Hematopoietic multipotent progenitor cell treated with erythropoietin and hydrocortisone succinate and interleukin-3 and kit ligand, for 8 days (in vitro differentiated cells): ENCODE measurements around the gene CACNA2D2.
A peak's percentile ranks its signal among the peaks of the same experiment; 100 is the strongest.

Experiments
- DNase-seq: peaks from one replicate; pipeline ENCODE4 v3.0.0-alpha.2; 2015

The CACNA2D2 gene

DNA sequence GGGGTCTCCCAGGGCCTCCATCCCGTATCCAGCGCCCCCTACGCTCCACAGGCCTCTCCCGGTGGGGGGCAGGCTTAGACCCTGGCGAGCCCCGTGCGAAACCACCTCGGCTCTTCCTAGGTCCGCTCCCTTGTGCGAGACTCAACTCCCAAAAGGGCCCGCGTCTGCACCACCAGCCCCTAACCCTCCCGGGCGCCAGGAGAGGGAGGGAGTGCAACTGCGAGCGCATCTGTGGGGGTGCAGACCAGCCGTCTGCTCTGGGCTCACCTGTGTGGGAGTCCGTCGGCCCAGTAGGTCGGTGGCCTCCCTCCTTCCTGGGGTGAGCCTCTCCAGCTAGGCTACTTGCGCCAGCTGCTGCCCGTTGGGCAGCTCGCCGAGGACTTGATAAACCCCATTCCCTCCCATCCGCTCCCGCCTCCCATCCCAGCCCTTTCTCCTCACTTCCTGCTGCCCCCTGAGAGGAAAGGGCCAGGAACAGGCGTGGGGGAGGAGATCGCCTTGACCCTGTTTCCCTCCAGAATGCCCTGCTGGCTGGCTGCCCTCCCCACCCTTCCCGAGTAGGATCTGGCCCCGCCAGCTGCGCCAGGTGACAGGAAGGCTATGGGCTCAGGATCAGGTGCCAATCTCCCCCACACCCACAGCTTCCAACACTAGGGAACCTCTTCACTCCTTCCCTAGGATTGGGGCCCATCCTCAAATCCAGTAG is 180.9 kb downstream of the CACNA2D2 start, which contains the start of gene HYAL2:
TSS of gene HYAL2 (minus strand) at position 360 of the 706 bp plus-strand sequence. CDS start 2,256 bp downstream, outside the sequence.
- no peak for DNase-seq

DNA sequence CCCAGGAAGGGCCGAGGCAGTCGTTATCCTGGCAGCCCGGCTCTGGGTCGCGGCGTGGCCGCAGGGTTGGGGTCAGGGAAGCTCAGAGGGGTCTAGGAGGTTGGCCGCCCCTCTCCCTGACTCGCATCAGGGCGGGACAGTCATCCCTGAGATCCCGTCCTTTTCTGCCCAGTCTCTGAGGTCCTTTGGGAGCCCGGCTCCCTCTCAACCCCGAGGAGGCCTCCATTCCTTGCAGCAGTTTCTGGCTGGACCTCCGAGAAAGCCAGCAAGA is 181.4 kb downstream of the CACNA2D2 start:
- DNase-seq, result no peak

DNA sequence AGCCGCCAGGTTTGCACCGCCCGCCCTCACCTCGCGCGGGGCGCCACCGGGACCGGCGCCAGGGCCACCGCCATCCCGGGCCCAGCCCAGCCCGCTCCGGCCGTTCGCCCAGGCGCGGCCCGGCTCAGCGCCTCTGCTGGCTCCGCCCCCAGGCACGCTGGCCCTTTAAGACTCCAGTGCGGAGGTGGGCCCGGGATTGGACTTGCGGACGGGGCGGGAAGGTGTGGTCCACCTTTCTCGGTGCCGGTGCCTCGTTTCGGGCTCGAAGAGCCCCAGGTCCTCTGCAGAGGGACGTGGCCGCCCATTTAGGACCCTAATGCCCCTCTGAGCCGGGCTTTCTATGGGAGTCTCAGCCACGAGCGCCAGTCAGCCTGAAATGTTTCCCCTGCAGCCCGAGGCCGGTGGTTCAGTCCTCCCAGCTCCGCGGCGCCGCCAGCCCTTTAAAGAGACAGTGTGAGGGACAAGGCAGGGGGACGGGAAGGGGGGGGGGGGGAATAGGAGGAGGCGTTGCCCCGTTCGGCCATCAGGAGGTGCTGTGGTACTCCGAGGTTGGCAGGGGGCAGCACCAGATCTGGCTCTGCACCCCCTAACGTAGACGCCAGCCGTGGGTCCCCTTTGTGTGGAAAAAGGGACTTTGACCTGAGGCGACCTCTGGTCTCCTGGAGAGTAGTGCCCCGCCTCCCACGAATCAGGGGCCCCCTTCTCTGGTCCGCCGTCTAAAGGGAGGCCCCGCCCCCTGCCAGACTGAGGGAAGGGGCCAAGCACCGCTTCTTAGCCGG is 181.9 kb downstream of the CACNA2D2 start:
- peak; percentile 87 for DNase-seq

DNA sequence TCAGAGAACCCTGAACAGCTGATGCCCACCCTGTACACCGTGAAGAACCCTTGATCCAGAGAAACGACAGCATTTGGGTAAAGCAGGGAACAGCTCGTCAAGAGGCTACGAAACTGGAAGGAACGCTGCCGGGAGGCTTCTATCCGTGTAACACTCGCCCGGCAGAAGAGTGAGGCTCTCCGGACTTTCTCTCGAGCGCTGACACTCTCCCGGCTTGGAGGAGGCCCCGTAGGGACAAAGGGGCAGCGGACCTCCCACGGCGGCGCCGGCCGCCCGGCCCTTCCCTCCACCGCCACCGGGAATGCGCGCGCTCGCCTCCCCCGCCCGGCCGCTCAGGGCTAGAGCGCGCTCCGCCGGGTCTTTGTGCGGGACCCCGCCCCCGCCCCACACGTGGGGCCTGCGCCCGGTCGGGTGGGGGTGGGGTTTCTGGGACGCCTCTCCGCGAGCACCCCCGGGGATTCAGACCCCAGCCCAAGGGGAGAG is 182.5 kb downstream of the CACNA2D2 start:
- peak; percentile 62 for DNase-seq

DNA sequence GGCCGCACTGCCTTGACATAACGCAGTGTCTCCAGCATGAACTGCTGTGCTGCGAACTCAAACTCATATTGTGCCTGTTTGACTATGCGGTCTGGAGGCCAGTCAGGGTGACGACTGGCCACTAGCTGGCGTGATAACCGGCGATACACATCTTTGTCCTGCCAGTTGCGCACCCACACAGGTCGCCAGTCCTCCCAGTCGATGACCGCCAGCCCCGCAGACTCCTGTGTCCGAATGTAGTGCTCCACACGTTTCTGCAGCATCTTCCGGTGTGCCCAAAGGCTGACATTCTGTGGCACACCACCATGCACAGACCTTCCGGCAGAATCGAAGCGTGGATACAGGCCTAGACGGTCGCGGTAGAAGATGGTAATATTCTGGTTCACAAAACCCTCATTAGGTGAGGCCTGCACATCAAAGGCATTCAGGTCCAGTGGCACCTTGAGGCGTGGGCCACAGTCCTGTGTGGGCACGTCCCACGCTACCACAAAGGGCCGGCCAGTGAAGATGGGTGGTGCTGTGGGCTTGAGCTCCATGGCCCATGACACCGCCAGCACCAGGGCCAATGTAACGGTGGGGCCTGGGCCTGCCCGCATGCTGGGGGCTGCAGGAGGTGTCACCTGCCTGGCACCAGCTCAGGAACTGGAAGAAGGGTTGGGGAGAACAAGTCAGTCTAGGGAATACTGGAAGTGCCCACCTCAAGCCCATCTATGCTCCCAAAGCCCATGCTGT is 183.4 kb downstream of the CACNA2D2 start:
- DNase-seq, result no peak

DNA sequence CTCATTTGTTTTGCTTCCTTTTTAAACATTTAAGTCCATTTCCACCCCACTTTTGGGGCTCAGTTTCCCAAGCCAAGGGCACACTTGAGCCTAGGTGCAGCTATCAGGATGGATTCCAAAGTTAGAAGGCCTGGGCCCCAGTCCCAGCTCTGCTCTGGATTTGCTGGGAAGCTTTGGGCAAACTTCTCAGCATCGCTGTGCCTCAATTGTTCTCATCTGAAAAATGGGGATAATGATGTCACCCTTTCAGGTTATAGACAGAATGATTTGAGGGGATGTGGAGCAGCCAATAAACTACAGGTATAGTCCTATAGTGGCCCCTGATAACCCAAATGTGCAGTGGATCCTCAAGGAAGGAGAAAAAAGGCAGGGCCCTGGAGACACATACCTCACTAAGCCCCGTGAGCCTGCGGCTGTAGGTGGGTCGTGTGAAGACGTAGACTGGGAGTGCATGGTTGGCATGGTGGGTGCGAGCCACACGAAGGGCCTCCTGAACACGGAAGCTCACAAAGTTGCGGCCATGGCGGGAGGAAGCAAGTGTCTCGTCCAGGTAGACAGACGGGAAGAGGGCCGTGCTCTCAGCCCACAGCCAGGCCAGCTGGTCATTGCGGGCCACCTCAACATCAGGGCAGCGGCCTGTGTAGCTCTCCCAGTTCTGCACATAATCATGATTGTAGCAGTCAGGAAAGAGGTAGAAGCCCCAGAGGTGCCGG is 184.1 kb downstream of the CACNA2D2 start:
- no peak for DNase-seq

DNA sequence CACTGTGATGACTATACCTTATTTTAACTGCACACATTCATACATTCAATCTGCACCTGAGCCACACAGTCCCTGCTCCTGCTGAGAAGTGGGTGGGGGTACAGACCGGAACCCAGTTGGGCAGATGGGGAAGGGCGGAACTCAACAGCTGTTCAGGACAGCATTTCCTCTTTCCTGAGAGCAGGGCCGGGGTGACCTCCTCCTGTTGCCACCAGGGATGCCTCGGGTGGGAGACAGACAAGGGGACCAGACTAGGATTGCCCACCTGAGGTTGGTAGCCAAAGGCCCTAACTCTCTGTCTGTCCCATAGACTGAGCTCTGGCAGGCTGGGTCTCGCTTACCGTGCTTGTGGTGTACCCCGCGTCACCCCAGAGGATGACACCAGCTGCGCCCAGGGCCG is 184.8 kb downstream of the CACNA2D2 start:
- DNase-seq, result no peak

DNA sequence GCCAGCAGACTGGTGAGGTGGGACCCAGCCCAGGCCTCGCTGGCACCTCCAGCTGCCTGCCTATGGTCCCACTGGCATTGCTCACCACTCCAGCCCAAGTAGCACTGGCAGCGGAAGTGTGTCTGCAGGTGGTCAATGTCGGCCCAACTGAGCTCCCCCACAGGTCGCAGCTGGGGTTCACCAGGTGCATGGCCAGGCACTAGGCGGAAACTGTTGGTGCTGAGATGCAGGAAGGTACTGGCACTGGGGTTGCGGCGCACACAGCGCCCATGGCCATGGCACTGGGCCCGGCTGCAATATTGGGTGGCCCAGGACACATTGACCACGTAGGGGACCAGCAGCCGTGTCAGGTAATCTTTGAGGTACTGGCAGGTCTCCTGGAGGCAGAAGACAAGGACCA is 185.3 kb downstream of the CACNA2D2 start:
- DNase-seq, result no peak

DNA sequence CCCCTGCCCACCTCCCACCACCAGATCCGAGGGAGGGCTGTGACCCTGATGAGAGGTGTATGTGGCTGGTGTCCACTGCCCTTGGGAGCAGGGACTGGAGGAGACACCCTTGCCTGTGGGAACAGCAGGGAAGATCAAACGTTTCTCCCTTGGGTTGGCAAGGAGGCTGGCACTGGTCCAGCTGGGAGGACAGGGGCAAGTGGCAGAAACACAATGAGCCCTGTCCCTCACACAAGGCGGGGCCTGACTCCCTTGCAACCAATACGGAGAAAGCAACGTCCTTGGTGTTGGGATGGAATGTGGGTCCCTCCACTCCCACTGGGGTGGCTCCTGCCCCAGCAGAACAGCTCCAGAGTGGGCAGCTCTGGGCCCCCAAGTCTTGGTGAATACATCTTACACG is 186.1 kb downstream of the CACNA2D2 start:
- DNase-seq, result no peak

DNA sequence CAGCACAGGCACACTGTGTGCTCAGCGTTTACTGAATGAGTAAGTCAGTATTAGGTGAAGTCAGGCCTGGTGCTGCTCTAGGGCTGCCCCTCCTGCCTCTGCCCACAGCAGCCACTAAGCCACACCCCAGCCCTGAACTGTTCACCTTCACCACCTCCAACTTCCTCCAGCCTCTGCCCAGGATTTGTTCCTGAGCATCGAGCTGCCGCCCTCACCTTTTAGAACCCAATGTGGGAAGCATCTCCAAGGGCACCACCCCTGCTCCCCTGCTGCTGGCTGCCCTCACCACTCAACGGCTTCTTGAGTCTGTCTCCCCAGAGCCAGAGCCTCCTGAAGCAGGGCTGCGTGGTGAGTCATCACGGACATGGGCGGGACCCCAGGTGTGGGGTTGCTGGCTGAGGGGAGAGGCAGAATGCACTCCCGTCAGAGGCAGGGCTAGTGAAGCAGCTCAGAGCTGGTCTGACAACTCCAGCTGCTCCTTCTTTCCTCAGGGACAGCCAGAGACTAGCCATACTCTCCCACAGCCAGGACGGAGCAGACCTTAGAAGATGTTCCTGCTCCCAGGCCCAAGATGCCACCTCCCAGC is 186.7 kb downstream of the CACNA2D2 start:
- DNase-seq, result no peak

DNA sequence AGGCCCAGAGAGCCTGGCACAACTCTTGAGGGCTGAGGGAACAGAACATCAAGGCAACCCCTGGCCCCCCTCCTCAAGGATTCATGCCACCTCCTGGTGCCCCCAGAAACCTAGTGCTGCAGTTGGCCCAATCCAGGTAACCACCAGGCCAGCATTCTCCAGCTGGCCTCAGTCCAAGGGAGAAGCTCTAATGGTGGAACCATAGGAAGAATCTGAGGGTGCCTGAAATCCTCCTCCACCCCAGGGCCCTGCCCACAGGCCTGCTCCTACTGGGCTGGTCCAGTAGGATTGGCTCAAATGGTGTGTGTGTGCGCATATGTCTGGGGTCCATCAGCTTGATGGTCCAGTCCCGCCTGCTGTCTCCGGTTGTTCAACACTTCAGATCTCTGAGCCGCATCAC is 188.6 kb downstream of the CACNA2D2 start:
- no peak for DNase-seq

DNA sequence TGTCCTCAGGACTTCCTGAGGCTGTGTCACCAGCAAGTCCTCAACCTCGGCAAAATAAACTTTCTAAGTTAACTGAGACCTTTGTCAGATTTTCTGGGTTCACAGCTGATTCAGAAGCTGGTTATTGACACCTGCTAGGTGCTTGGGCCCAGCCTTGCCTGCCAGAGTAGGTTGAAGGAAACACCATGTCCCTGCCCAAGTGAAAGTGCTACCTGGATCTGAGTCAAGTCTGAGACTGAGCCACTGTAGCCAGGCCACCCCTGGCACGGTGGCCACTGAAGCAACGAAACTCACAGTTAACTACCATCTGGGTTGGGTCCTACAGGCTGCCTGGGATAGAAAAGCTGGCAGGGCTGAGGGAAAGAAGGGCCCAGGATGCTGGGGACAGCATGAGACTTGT is 189.1 kb downstream of the CACNA2D2 start:
- DNase-seq, result no peak
